ENCODE measurements around the gene C14orf180.

GRCh38 chr14:104603711-104604401 is 24.3 kb downstream of the C14orf180 start:
- TF ChIP-seq CTCF (IDR thresholded peaks at IDR 0.05) (no peak), POLR2A (IDR thresholded peaks at IDR 0.05) (no peak)
